GM12873 (cell line): Measurements from ENCODE around the gene LPCAT3.

ENCODE experiments used
- CTCF ChIP-seq: IDR thresholded peaks from 2 replicates; pipeline ENCODE4 v1.5.1; 2012; ENCODE audit warnings: low read depth, mild to moderate bottlenecking, moderate library complexity, low read length, control low read depth; ENCODE audit not compliant: insufficient read depth; ENCODE audit errors: missing control alignments

LPCAT3 gene

DNA sequence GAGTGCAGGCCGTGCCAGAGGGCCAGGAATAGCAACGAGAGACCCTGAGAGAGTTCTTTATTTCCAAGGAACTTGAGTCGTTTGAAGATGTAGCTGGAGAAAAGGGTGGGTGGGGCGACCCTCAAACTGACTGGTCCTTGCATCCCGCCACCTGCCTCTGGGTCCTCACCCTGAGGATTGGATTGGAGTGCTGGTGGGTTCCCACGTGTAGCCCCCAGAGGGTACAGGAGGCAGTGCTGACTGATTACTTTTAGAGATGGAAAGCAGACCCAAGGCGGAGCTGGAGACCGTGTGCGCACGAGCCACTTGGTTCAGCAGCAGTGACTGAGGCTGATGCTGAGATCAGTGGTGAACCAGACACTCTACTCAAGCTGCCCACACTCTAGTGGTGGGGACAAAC, 40.6 kb downstream of the LPCAT3 start:
- TF ChIP-seq CTCF = no peak

DNA sequence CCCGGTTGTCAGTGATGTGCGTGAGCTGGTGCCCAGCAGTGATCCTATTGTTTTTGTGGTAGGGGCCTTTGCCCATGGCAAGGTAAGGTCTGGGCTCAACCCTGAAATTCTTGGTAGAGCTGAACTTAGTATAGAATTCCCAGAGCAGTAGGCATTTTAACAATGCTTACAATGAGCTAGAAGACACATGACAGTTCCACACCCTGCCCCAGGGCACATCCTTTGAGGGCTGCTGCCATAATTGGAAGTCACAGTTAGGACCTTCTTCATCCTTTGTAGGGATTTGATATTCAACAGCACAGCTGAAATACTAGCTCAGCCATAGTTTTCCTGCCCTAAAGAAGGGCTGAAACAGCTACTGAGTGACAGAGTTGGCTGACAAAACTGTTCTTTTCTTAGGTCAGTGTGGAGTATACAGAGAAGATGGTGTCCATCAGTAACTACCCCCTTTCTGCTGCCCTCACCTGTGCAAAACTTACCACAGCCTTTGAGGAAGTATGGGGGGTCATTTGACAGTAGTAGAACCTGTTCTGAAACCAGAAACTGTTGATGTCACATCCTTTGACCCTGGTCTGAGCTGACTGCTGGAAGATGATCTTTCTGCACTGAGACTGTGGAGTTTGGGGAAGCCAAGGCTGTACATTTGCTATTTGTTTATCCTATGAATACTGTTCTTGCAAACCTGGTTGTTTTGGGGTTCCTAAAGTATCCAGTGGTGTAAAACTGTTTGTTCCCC, 42.8 kb downstream of the LPCAT3 start:
- no peak for TF ChIP-seq CTCF

DNA sequence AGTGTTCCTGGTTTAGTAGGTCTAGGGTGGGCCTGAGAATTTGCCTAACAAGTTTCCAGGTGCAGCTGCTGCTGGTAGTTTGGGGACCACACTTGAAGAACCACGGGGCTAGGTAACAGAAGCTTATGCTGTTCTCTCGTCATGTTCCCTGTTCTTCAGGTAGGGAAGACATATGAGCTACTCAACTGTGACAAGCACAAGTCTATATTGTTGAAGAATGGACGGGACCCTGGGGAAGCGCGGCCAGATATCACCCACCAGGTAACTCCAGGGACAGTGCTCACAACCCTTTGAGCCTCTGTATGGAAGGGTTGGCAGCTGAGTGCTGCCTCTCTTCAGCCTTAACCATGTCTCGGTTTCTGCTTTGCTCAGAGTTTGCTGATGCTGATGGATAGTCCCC, 44.1 kb downstream of the LPCAT3 start:
- TF ChIP-seq CTCF = no peak

- no peak for TF ChIP-seq CTCF
Observed at GRCh38 chr12:6970096-6970527, 48.2 kb downstream of the LPCAT3 start.

DNA sequence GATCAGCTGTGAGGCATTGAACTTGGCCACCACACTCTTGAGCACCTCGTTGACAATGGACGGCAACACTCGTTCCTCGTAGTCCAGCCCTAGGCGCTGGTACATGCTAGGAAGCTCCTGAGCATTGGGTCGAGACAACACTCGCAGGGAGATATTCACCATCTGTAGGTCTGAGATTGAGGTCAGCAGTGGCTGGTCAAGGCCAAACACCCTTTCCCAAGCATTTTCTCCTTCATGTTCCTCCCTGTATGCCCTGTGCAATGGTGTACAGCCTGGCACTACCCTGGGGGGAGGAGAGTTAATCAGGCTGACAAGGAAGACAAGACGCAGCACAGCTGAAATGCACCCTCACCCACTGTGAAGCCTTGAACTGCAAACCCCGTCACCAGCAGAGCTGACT, 49.9 kb downstream of the LPCAT3 start:
- no peak for TF ChIP-seq CTCF

GRCh38 chr12:6967651-6968100, 50.6 kb downstream of the LPCAT3 start:
- no peak for TF ChIP-seq CTCF

- no peak for TF ChIP-seq CTCF
Observed at GRCh38 chr12:6966351-6966750, 51.9 kb downstream of the LPCAT3 start.
